HG03159 (cell line): ENCODE data around the gene GABRR2.
"Not testable (repeated sequence)": the region's sequence is repeated elsewhere in the genome, so short reads cannot be mapped to it uniquely, and the experiment has no call there.

Source experiments
- ATAC-seq: cut with Tn5 transposase; IDR thresholded peaks from one replicate; pipeline ENCODE4 v1.9.1; 2021; ENCODE audit warnings: mild to moderate bottlenecking, moderate library complexity; ENCODE audit not compliant: unreplicated experiment

Gene GABRR2

GRCh38 chr6:89295981-89296380, 19.1 kb downstream of the GABRR2 start:
- no peak for ATAC-seq

- not testable (repeated sequence) for ATAC-seq
Measured at GRCh38 chr6:89295116-89295515, 20.0 kb downstream of the GABRR2 start.

DNA sequence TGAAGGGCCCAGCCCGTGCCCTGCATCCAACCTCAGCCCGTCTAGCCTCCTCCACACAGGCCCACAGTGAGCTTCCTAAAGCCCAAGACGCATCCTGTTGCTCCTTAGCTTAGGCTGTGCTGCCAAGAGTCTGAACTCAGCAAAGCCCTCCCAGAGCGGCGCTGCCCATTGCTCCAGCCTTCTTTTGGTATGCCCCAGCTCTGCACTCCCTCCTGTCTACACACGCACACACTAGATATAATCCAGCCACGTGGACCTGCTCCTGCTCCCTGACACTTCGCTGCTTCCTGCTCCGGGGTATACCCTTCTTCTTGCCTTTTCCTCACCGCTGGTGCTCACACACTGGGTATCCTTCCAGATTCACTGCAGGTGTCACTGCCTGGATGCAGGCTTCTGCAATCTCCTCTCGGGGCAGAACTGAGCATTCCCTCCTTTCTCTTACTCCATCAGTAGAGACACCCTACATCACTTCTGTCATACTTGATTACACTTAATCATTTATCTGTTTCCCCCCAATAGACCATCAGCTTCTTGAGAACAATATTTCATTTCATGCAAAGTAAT, 23.8 kb downstream of the GABRR2 start:
- ATAC-seq, result no peak

GRCh38 chr6:89290401-89291155, 24.5 kb downstream of the GABRR2 start:
- ATAC-seq, result no peak

GRCh38 chr6:89289710-89290109, 25.4 kb downstream of the GABRR2 start:
- ATAC-seq, result no peak

- ATAC-seq, result no peak
Measured at GRCh38 chr6:89287351-89288028, 27.6 kb downstream of the GABRR2 start.

GRCh38 chr6:89286516-89286915, 28.6 kb downstream of the GABRR2 start:
- ATAC-seq, result no peak

- no peak for ATAC-seq
Measured at GRCh38 chr6:89284963-89285735, 29.9 kb downstream of the GABRR2 start.

- ATAC-seq, result no peak
Measured at GRCh38 chr6:89284081-89284480, 31.0 kb downstream of the GABRR2 start.

DNA sequence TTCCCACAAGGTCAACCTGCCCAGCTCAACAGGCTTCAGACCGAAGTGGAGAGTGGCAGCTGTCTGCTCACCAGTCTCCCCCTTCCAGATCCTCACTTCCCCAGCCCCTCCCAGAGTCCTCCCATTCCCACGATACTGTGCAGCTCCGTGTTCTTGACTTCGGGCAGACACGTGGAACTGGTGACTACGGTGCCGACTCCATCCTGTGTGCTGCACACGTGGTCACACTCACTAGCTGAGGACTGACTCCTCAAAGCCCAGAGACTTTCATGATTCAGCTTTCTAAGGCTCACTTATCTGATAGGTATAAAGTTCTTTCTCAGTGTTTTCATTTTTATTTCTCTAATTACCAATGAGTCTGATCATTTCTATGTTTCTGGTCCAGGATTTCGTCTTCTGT, 32.4 kb downstream of the GABRR2 start:
- no peak for ATAC-seq

DNA sequence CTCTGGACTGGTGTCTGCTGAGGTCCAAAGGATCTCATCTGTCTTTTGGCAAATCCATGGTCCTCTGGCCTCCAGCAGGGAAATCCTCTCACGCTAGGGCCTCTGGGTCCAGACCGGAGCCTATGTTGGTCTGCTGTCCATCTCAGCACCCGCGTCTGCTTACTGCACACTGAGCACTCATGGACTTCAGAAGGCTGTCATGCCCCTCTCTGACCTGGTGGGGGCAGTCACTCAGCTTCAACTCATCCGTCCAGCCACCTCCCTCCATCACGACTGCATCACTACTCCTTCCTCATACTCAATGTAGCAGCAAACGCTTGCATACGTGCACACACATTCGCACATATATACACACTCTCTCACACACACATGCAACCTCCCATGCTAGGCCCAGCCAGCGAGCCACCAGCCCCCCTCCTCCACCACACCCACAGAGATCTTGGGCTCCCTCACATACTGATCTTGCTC, 33.3 kb downstream of the GABRR2 start:
- peak; percentile 97 for ATAC-seq

- no peak for ATAC-seq
Measured at GRCh38 chr6:89278956-89279355, 36.1 kb downstream of the GABRR2 start.

- ATAC-seq, result no peak
Measured at GRCh38 chr6:89275900-89276299, 39.2 kb downstream of the GABRR2 start.

DNA sequence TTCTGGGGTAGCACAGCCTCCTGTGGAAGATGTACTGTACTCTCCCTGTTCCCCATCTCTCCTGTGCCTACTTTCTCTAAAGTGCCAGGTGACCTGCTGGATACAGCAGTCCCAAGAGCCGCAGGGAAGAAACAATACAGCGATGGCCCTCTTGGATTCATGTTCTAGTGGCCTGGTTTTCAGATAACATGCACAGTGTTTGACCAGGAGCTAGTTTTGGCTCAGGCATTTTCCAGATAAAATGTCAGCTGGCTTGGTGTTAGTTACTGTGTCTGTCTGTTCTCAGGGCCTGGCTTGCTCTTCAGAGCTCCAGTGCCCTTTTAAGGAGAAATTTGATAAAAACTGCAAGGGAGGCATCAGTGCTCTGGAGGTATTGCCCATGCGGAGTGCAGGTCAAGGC, 41.3 kb downstream of the GABRR2 start:
- ATAC-seq, result no peak

- no peak for ATAC-seq
Measured at GRCh38 chr6:89272596-89272995, 42.5 kb downstream of the GABRR2 start.

DNA sequence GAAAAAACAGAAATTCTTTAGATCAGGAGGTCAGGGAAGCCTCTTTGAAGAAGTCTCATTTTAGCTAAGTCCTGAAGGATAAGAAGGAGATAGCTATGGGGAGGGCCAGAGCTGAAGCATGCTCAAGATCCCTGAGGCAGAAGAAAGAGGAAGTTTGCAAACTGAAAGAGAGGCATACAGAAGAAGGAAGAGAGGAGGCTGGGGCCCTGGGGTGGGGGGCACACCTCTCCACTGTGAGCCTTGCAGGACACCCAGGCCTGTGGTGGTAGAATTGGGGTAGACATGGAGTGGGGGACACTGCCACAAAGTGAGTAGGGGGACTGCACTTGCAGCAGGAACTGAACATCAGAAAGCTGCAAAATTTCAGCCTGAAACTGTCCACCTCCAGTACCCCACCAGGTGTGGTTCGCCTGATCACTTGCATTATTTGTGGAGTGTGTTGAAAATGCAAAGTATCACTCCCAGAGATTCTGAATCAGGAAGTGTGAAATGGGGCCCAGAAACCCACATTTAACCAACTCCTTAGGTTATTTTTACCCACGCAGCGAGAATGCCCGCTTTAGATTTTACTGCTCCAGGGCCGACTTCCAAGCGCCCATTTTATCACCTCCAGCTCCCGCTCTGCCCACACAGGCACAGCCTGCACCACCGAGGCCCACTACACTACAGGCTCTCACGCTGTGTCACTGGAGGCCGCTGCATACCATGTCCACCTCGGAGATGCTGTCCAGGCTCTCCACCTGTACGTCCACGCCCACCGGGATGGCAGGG, 44.0 kb downstream of the GABRR2 start:
- peak; percentile 66 for ATAC-seq

- no peak for ATAC-seq
Measured at GRCh38 chr6:89269981-89270380, 45.1 kb downstream of the GABRR2 start.

- ATAC-seq, result no peak
Measured at GRCh38 chr6:89269252-89269651, 45.8 kb downstream of the GABRR2 start.

GRCh38 chr6:89268776-89269175, 46.3 kb downstream of the GABRR2 start:
- no peak for ATAC-seq

DNA sequence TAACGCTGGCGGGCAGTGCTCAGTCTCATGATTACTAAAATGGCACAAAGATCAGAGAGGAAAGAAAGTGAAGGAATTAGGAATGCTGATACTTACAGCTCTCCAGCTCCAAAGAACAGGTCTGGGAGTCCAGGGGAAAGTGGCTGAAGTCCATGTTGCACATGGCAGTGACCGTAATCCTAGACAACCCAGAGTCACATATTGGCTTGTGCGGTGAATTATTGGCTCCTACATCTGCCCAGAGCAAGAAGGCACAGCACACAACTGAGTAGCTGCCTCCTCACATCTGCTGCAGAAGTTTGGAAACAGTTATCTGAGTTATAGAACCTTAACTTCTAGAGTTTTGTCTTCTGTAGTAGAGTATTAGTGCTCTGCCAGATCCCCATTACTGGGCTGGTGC, 47.2 kb downstream of the GABRR2 start:
- ATAC-seq, result no peak

DNA sequence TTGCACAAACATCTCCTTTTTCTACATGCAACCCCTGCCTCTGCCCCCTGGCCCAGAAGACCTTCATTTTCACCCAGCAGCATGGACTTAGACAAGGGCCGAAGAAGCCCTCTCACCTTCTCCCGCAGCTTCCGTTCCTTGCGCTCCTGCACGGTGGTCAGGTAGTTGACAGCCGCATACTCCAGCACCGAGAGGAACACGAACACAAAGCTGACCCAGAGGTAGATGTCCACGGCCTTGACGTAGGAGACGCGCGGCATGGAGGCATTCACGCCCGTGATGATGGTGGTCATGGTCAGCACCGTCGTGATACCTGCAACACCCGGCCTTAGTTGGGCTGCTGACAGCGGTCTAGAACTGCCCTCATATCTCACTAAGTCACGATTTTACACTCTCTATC, 50.8 kb downstream of the GABRR2 start:
- ATAC-seq, result no peak
